HEK293 (cell line): ENCODE results near the gene TPBGL.
A peak's percentile ranks its signal among the peaks of the same experiment; 100 is the strongest.

ENCODE experiments used
- CTCF ChIP-seq: fragments of 450-650 bp; formaldehyde crosslinking; IDR thresholded peaks from 2 replicates; pipeline ENCODE4 v1.5.1; 2016; ENCODE audit warnings: missing biosample characterization, missing genetic modification characterization
- KLF1 ChIP-seq: fragments of 450-650 bp; formaldehyde crosslinking; IDR thresholded peaks from 2 replicates; pipeline ENCODE4 v1.5.1; 2016; ENCODE audit warnings: missing biosample characterization, missing genetic modification characterization
- KLF17 ChIP-seq: fragments of 450-650 bp; formaldehyde crosslinking; IDR thresholded peaks from 2 replicates; pipeline ENCODE4 v1.5.1; 2016; ENCODE audit warnings: missing biosample characterization, missing genetic modification characterization
- PRDM10 ChIP-seq: fragments of 450-650 bp; formaldehyde crosslinking; IDR thresholded peaks from 2 replicates; pipeline ENCODE4 v1.5.1; 2016; ENCODE audit warnings: missing biosample characterization, missing genetic modification characterization
- REPIN1 ChIP-seq: fragments of 450-650 bp; formaldehyde crosslinking; IDR thresholded peaks from 2 replicates; pipeline ENCODE4 v1.5.1; 2017; ENCODE audit warnings: missing biosample characterization, missing genetic modification characterization, low read depth
- ZNF146 ChIP-seq: fragments of 450-650 bp; formaldehyde crosslinking; IDR thresholded peaks from 2 replicates; pipeline ENCODE4 v1.5.1; 2016; ENCODE audit warnings: missing biosample characterization, missing genetic modification characterization
- ZNF280D ChIP-seq: fragments of 450-650 bp; formaldehyde crosslinking; IDR thresholded peaks from 2 replicates; pipeline ENCODE4 v1.5.1; 2016; ENCODE audit warnings: missing biosample characterization, missing genetic modification characterization
- ZNF302 ChIP-seq: fragments of 450-650 bp; formaldehyde crosslinking; IDR thresholded peaks from 2 replicates; pipeline ENCODE4 v1.5.1; 2016; ENCODE audit warnings: missing biosample characterization, missing genetic modification characterization, low read depth
- ZNF473 ChIP-seq: fragments of 450-650 bp; formaldehyde crosslinking; IDR thresholded peaks from 2 replicates; pipeline ENCODE4 v1.5.1; 2017; ENCODE audit warnings: missing biosample characterization, missing genetic modification characterization
- ZNF660 ChIP-seq: fragments of 450-650 bp; IDR thresholded peaks from 2 replicates; pipeline ENCODE4 v1.5.1; 2018; ENCODE audit warnings: missing biosample characterization, mild to moderate bottlenecking, missing genetic modification characterization
- ZNF776 ChIP-seq: fragments of 450-650 bp; formaldehyde crosslinking; IDR thresholded peaks from 2 replicates; pipeline ENCODE4 v1.5.0; 2017; ENCODE audit warnings: missing biosample characterization, missing genetic modification characterization, borderline replicate concordance
- TF ChIP-seq, protein P1 (sequence below): fragments of 450-650 bp; formaldehyde crosslinking; conservative IDR thresholded peaks from 2 replicates; pipeline ENCODE4 v1.5.1; 2016; ENCODE audit warnings: low read depth, missing biosample characterization, missing genetic modification characterization
- TF ChIP-seq, protein P2 (sequence below): fragments of 450-650 bp; formaldehyde crosslinking; IDR thresholded peaks from 2 replicates; pipeline ENCODE4 v1.5.1; 2016; ENCODE audit warnings: missing biosample characterization, missing genetic modification characterization
- TF ChIP-seq, protein P3 (sequence below): sonication (generic); formaldehyde crosslinking; IDR thresholded peaks from 2 replicates; pipeline ENCODE4 v1.8.1; 2022; ENCODE audit warnings: mild to moderate bottlenecking, moderate library complexity, missing genetic modification reagents

GRCh38 chr11:75240311-75241035, at the start of gene TPBGL:
- TF ChIP-seq ZNF473 (tag by site-specific recombination): no peak
- no peak for TF ChIP-seq CTCF (tag by site-specific recombination)
- TF ChIP-seq ZNF776 (tag by site-specific recombination): no peak
- no peak for TF ChIP-seq ZNF660 (tag by site-specific recombination)
- TF ChIP-seq, protein P1, sequence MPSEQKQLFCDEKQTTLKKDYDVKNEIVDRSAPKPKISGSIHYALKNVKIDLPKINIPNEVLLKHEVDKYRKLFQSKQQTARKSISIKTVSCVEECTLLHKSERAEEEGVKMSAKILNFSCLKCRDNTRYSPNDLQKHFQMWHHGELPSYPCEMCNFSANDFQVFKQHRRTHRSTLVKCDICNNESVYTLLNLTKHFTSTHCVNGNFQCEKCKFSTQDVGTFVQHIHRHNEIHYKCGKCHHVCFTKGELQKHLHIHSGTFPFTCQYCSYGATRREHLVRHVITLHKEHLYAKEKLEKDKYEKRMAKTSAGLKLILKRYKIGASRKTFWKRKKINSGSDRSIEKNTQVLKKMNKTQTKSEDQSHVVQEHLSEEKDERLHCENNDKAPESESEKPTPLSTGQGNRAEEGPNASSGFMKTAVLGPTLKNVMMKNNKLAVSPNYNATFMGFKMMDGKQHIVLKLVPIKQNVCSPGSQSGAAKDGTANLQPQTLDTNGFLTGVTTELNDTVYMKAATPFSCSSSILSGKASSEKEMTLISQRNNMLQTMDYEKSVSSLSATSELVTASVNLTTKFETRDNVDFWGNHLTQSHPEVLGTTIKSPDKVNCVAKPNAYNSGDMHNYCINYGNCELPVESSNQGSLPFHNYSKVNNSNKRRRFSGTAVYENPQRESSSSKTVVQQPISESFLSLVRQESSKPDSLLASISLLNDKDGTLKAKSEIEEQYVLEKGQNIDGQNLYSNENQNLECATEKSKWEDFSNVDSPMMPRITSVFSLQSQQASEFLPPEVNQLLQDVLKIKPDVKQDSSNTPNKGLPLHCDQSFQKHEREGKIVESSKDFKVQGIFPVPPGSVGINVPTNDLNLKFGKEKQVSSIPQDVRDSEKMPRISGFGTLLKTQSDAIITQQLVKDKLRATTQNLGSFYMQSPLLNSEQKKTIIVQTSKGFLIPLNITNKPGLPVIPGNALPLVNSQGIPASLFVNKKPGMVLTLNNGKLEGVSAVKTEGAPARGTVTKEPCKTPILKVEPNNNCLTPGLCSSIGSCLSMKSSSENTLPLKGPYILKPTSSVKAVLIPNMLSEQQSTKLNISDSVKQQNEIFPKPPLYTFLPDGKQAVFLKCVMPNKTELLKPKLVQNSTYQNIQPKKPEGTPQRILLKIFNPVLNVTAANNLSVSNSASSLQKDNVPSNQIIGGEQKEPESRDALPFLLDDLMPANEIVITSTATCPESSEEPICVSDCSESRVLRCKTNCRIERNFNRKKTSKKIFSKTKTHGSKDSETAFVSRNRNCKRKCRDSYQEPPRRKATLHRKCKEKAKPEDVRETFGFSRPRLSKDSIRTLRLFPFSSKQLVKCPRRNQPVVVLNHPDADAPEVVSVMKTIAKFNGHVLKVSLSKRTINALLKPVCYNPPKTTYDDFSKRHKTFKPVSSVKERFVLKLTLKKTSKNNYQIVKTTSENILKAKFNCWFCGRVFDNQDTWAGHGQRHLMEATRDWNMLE (tag by site-specific recombination): no peak
- no peak for TF ChIP-seq KLF17 (tag by site-specific recombination)
- peak; percentile 40; the same call in 1 of the 2 replicates for TF ChIP-seq KLF1 (tag by site-specific recombination)
- TF ChIP-seq, protein P2, sequence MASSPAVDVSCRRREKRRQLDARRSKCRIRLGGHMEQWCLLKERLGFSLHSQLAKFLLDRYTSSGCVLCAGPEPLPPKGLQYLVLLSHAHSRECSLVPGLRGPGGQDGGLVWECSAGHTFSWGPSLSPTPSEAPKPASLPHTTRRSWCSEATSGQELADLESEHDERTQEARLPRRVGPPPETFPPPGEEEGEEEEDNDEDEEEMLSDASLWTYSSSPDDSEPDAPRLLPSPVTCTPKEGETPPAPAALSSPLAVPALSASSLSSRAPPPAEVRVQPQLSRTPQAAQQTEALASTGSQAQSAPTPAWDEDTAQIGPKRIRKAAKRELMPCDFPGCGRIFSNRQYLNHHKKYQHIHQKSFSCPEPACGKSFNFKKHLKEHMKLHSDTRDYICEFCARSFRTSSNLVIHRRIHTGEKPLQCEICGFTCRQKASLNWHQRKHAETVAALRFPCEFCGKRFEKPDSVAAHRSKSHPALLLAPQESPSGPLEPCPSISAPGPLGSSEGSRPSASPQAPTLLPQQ (tag by site-specific recombination): no peak; the same call in 1 of the 2 replicates
- no peak for TF ChIP-seq ZNF280D (tag by site-specific recombination)
- TF ChIP-seq ZNF146 (tag by site-specific recombination): no peak
- no peak for TF ChIP-seq ZNF302
- peak; percentile 52 for TF ChIP-seq PRDM10 (tag by site-specific recombination)
- TF ChIP-seq REPIN1 (tag by site-specific recombination): no peak
- TF ChIP-seq, protein P3, sequence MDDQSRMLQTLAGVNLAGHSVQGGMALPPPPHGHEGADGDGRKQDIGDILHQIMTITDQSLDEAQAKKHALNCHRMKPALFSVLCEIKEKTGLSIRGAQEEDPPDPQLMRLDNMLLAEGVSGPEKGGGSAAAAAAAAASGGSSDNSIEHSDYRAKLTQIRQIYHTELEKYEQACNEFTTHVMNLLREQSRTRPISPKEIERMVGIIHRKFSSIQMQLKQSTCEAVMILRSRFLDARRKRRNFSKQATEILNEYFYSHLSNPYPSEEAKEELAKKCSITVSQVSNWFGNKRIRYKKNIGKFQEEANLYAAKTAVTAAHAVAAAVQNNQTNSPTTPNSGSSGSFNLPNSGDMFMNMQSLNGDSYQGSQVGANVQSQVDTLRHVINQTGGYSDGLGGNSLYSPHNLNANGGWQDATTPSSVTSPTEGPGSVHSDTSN (CRISPR knock-in tag): no peak
